ENCODE results near the gene GID4.
"Not testable (repeated sequence)": the region's sequence is repeated elsewhere in the genome, so short reads cannot be mapped to it uniquely, and the experiment has no call there.

The GID4 gene

GRCh38 chr17:18038861-18039534, at the start of gene GID4, which contains the start of gene ATPAF2:
TSS of gene GID4 (plus strand) at chr17:18039408. CDS start at chr17:18039465, 57 bp downstream.
TSS of gene ATPAF2 (minus strand) at chr17:18039168. CDS start at chr17:18039013, 155 bp downstream.
- peak; percentile 99 for DNase-seq

- no peak for DNase-seq
These were observed 49.6 kb upstream of the GID4 start for GRCh38 chr17:17989618-17990017.

GRCh38 chr17:17990282-17990681, 48.9 kb upstream of the GID4 start:
- no peak for DNase-seq

- no peak for DNase-seq
These were observed 45.8 kb upstream of the GID4 start for GRCh38 chr17:17993366-17993765.

- no peak for DNase-seq
These were observed 45.4 kb upstream of the GID4 start for GRCh38 chr17:17993852-17994251.

- no peak for DNase-seq
These were observed 44.7 kb upstream of the GID4 start for GRCh38 chr17:17994271-17995069.

GRCh38 chr17:17995887-17996286, 43.3 kb upstream of the GID4 start:
- DNase-seq, result not testable (repeated sequence)

GRCh38 chr17:17998934-17999333, 40.3 kb upstream of the GID4 start:
- no peak for DNase-seq

- DNase-seq, result no peak
These were observed 39.7 kb upstream of the GID4 start for GRCh38 chr17:17999364-18000029.

- DNase-seq, result no peak
These were observed 39.2 kb upstream of the GID4 start for GRCh38 chr17:18000030-18000408.

- DNase-seq, result no peak
These were observed 37.0 kb upstream of the GID4 start for GRCh38 chr17:18002171-18002570.

GRCh38 chr17:18004345-18004744, 34.9 kb upstream of the GID4 start:
- DNase-seq, result no peak

GRCh38 chr17:18004884-18005305, 34.3 kb upstream of the GID4 start:
- no peak for DNase-seq

GRCh38 chr17:18005496-18005895, 33.7 kb upstream of the GID4 start:
- no peak for DNase-seq

GRCh38 chr17:18006495-18007239, 32.5 kb upstream of the GID4 start:
- DNase-seq, result no peak

- DNase-seq, result no peak
These were observed 30.5 kb upstream of the GID4 start for GRCh38 chr17:18008496-18009268.

- no peak for DNase-seq
These were observed 29.4 kb upstream of the GID4 start for GRCh38 chr17:18009609-18010420.

- DNase-seq, result no peak
These were observed 27.9 kb upstream of the GID4 start for GRCh38 chr17:18011286-18011685.

GRCh38 chr17:18014006-18014405, 25.2 kb upstream of the GID4 start:
- no peak for DNase-seq

- DNase-seq, result no peak
These were observed 23.6 kb upstream of the GID4 start for GRCh38 chr17:18015593-18015992.

- DNase-seq, result no peak
These were observed 22.8 kb upstream of the GID4 start for GRCh38 chr17:18016426-18016825.

All from activated CD4-positive, alpha-beta T cell treated with anti-CD3 and anti-CD28 coated beads, Interleukin-2, amount 50 U/mL, for 4 hours (primary cell).